ENCODE data around the gene ZNF624. TPM values are rescaled to one million over a fixed set of nuclear protein-coding genes. Genes with fewer than 3 reads are reported as not detected.
"Not testable (repeated sequence)": the region's sequence is repeated elsewhere in the genome, so short reads cannot be mapped to it uniquely, and the experiment has no call there.

ZNF624 gene
- total RNA-seq = 3.6 and 3.9 TPM in 2 replicates

GRCh38 chr17:16653367-16654041, at the start of gene ZNF624:
Gene ZNF624 (minus strand): TSS chr17:16653850.
- peak; percentile 51 for DNase-seq (ENCODE audit: extremely low read depth, low read depth, low spot score)

GRCh38 chr17:16697603-16698002, 44.0 kb upstream of the ZNF624 start:
- DNase-seq (ENCODE audit: extremely low read depth, low read depth, low spot score) = not testable (repeated sequence)

- not testable (repeated sequence) for DNase-seq (ENCODE audit: extremely low read depth, low read depth, low spot score)
These were observed 36.8 kb upstream of the ZNF624 start for GRCh38 chr17:16690447-16690846.

GRCh38 chr17:16689731-16690281, 36.2 kb upstream of the ZNF624 start, which contains the start of gene CCDC144A:
Gene CCDC144A (plus strand): TSS chr17:16690241. CDS start chr17:16690401, 160 bp downstream.
- DNase-seq (ENCODE audit: extremely low read depth, low read depth, low spot score) = not testable (repeated sequence)

- not testable (repeated sequence) for DNase-seq (ENCODE audit: extremely low read depth, low read depth, low spot score)
These were observed 33.5 kb upstream of the ZNF624 start for GRCh38 chr17:16687151-16687550.

GRCh38 chr17:16686019-16686418, 32.4 kb upstream of the ZNF624 start:
- DNase-seq (ENCODE audit: extremely low read depth, low read depth, low spot score) = not testable (repeated sequence)

GRCh38 chr17:16683290-16684138, 29.9 kb upstream of the ZNF624 start:
- DNase-seq (ENCODE audit: extremely low read depth, low read depth, low spot score) = not testable (repeated sequence)

- no peak for DNase-seq (ENCODE audit: extremely low read depth, low read depth, low spot score)
These were observed 23.1 kb upstream of the ZNF624 start for GRCh38 chr17:16676676-16677268.

GRCh38 chr17:16666907-16667636, 13.4 kb upstream of the ZNF624 start:
- DNase-seq (ENCODE audit: extremely low read depth, low read depth, low spot score) = not testable (repeated sequence)

GRCh38 chr17:16666553-16666906, 12.9 kb upstream of the ZNF624 start:
- not testable (repeated sequence) for DNase-seq (ENCODE audit: extremely low read depth, low read depth, low spot score)

- no peak for DNase-seq (ENCODE audit: extremely low read depth, low read depth, low spot score)
These were observed 9.3 kb upstream of the ZNF624 start for GRCh38 chr17:16662936-16663335.

GRCh38 chr17:16661217-16661616, 7.6 kb upstream of the ZNF624 start:
- no peak for DNase-seq (ENCODE audit: extremely low read depth, low read depth, low spot score)

- peak; percentile 2 for DNase-seq (ENCODE audit: extremely low read depth, low read depth, low spot score)
These were observed 743 bp downstream of the ZNF624 start for GRCh38 chr17:16652847-16653366.

GRCh38 chr17:16652252-16652651, 1.4 kb downstream of the ZNF624 start:
- DNase-seq (ENCODE audit: extremely low read depth, low read depth, low spot score) = no peak

- no peak for DNase-seq (ENCODE audit: extremely low read depth, low read depth, low spot score)
These were observed 4.1 kb downstream of the ZNF624 start for GRCh38 chr17:16649585-16649984.

- no peak for DNase-seq (ENCODE audit: extremely low read depth, low read depth, low spot score)
These were observed 14.2 kb downstream of the ZNF624 start for GRCh38 chr17:16639438-16639837.

- DNase-seq (ENCODE audit: extremely low read depth, low read depth, low spot score) = no peak
These were observed 30.4 kb downstream of the ZNF624 start for GRCh38 chr17:16623282-16623681.

GRCh38 chr17:16622540-16623277, 30.9 kb downstream of the ZNF624 start:
- DNase-seq (ENCODE audit: extremely low read depth, low read depth, low spot score) = no peak

GRCh38 chr17:16617481-16618060, 36.1 kb downstream of the ZNF624 start:
- no peak for DNase-seq (ENCODE audit: extremely low read depth, low read depth, low spot score)
